Panc1 (cell line): Measurements from ENCODE around the gene ALDH1A1.

Source experiments
- POLR2AphosphoS5 ChIP-seq: IDR thresholded peaks from 2 replicates; pipeline ENCODE4 v1.6.1; 2012; ENCODE audit warnings: mild to moderate bottlenecking, low read depth, low read length, moderate library complexity
- TF ChIP-seq, protein P1 (sequence below): fragments of 450-650 bp; IDR thresholded peaks from 2 replicates; pipeline ENCODE4 v1.5.1; 2017; ENCODE audit warnings: mild to moderate bottlenecking
- TF ChIP-seq, protein P2 (sequence below), 2 experiments: IDR thresholded peaks; 2 replicates each; pipeline ENCODE4 v1.6.1; 2011 to 2012; ENCODE audit warnings: low read depth in 2 of 2, control low read depth in 1 of 2, low read length in 1 of 2, mild to moderate bottlenecking in 1 of 2, moderate library complexity in 1 of 2; ENCODE audit not compliant: insufficient read depth in 1 of 2

DNA sequence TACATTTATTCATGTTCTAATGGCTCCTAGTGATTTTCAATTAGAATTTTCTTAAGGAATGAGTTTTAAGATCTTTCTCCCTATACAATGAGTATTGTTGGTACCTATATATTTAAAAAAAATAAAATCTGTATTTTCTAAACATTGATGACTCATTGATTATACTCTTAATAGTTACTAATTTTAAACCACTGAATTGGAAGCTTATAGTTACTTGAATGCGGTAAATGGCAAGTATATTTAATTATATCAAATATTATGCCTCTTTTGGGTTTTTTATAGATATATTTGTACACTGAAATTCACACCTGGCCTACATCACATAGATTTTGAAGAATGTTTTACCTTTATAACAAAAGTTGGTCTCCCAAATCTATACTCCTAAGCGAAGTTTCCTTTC is 38.9 kb upstream of the ALDH1A1 start:
- TF ChIP-seq, protein P1, sequence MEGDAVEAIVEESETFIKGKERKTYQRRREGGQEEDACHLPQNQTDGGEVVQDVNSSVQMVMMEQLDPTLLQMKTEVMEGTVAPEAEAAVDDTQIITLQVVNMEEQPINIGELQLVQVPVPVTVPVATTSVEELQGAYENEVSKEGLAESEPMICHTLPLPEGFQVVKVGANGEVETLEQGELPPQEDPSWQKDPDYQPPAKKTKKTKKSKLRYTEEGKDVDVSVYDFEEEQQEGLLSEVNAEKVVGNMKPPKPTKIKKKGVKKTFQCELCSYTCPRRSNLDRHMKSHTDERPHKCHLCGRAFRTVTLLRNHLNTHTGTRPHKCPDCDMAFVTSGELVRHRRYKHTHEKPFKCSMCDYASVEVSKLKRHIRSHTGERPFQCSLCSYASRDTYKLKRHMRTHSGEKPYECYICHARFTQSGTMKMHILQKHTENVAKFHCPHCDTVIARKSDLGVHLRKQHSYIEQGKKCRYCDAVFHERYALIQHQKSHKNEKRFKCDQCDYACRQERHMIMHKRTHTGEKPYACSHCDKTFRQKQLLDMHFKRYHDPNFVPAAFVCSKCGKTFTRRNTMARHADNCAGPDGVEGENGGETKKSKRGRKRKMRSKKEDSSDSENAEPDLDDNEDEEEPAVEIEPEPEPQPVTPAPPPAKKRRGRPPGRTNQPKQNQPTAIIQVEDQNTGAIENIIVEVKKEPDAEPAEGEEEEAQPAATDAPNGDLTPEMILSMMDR, result no peak
- TF ChIP-seq POLR2AphosphoS5, result no peak
- TF ChIP-seq, protein P2, sequence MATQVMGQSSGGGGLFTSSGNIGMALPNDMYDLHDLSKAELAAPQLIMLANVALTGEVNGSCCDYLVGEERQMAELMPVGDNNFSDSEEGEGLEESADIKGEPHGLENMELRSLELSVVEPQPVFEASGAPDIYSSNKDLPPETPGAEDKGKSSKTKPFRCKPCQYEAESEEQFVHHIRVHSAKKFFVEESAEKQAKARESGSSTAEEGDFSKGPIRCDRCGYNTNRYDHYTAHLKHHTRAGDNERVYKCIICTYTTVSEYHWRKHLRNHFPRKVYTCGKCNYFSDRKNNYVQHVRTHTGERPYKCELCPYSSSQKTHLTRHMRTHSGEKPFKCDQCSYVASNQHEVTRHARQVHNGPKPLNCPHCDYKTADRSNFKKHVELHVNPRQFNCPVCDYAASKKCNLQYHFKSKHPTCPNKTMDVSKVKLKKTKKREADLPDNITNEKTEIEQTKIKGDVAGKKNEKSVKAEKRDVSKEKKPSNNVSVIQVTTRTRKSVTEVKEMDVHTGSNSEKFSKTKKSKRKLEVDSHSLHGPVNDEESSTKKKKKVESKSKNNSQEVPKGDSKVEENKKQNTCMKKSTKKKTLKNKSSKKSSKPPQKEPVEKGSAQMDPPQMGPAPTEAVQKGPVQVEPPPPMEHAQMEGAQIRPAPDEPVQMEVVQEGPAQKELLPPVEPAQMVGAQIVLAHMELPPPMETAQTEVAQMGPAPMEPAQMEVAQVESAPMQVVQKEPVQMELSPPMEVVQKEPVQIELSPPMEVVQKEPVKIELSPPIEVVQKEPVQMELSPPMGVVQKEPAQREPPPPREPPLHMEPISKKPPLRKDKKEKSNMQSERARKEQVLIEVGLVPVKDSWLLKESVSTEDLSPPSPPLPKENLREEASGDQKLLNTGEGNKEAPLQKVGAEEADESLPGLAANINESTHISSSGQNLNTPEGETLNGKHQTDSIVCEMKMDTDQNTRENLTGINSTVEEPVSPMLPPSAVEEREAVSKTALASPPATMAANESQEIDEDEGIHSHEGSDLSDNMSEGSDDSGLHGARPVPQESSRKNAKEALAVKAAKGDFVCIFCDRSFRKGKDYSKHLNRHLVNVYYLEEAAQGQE (IDR thresholded peaks at IDR 0.05; ENCODE audit: insufficient read depth in 1 of 2, low read depth in 2 of 2, low read length in 1 of 2), result no peak
